ENCODE results near the gene HSPE1. TPM values are rescaled to one million over a fixed set of nuclear protein-coding genes. Genes with fewer than 3 reads are reported as not detected.
"Not testable (repeated sequence)": the region's sequence is repeated elsewhere in the genome, so short reads cannot be mapped to it uniquely, and the experiment has no call there.

Gene HSPE1
- total and polyA plus RNA-seq, 2 donors (not counting 3 experiments of a cell fraction or from before 2014, with no cell fraction given): 59.8 to 145 TPM

- peaks cover 0 to 1% of the 10 kb centered on the region in 2 experiments for H3K36me3 ChIP-seq (ENCODE audit: control insufficient read depth in 2 of 2, extremely low read depth in 1 of 2, insufficient read depth in 2 of 2, low read length in 2 of 2)
- H3K9me1 ChIP-seq (replicated peaks; ENCODE audit: control insufficient read depth, extremely low read depth, insufficient read depth, low read length): no peaks in the 10 kb centered on the region
- ChIA-PET POLR2A (no interaction called here), CTCF (no interaction called here)
- TF ChIP-seq CTCF (IDR thresholded peaks at IDR 0.05; ENCODE audit: extremely low read depth in 1 of 2, insufficient read depth in 1 of 2, low read depth in 1 of 2, low read length in 2 of 2) (no peak), JUN (IDR thresholded peaks at IDR 0.05; ENCODE audit: borderline replicate concordance, insufficient read depth, insufficient read length, low read depth) (no peak), FOS (IDR thresholded peaks at IDR 0.05; ENCODE audit: borderline replicate concordance, insufficient read depth, low read length) (no peak), GATA2 (IDR thresholded peaks at IDR 0.05; ENCODE audit: insufficient read depth, insufficient read length, low read depth, low read length) (no peak), MAX (IDR thresholded peaks at IDR 0.05; ENCODE audit: insufficient read depth, insufficient read length) (no peak), EZH2 (IDR thresholded peaks at IDR 0.05; ENCODE audit: borderline replicate concordance, low read depth, low read length, severe bottlenecking) (no peak), POLR2AphosphoS5 (IDR thresholded peaks at IDR 0.05; ENCODE audit: insufficient read depth, low read depth, low read length) (no peak), MYC (IDR thresholded peaks at IDR 0.05; ENCODE audit: low read depth, low read length) (no peak), POLR2A (IDR thresholded peaks at IDR 0.05; ENCODE audit: low read depth, low read length) (no peak)
- no peaks in the 10 kb centered on the region for H3K79me2 ChIP-seq (ENCODE audit: control insufficient read depth, insufficient read depth, low read length)
- H3K4me2 ChIP-seq (ENCODE audit: insufficient read depth, low read length): no peak overlapping the region
- no peak overlapping the region for H2AFZ ChIP-seq (ENCODE audit: low read depth, low read length)
- BruUV-seq (replicated peaks): no TSS peak
- H3K4me1 ChIP-seq (ENCODE audit: control insufficient read depth, extremely low read depth, insufficient read depth, low read length): no peaks in the 10 kb centered on the region
- no peak overlapping the region for H3K27ac ChIP-seq (ENCODE audit: insufficient read depth, low read depth, low read length)
- DNase-seq (ENCODE audit: low read depth, low spot score): no peak
- FAIRE-seq: no peak
- H4K20me1 ChIP-seq (replicated peaks; ENCODE audit: control insufficient read depth, extremely low read depth, insufficient read depth, low read length): no peaks in the 10 kb centered on the region
- peaks cover 2% of the 10 kb centered on the region for H3K9me3 ChIP-seq (replicated peaks; ENCODE audit: control insufficient read depth, insufficient read depth, low read length)
- intact Hi-C loops (cut with micrococcal nuclease): no loop called here
- H3K9ac ChIP-seq (replicated peaks; ENCODE audit: extremely low read depth, insufficient read depth, low read length): no peak overlapping the region
- no peak overlapping the region for H3K4me3 ChIP-seq (replicated peaks in 1 of 3; ENCODE audit: insufficient read depth in 1 of 3, low read depth in 1 of 3, low read length in 3 of 3)
- no peaks in the 10 kb centered on the region for H3K27me3 ChIP-seq (ENCODE audit: control insufficient read depth in 2 of 2, insufficient read depth in 2 of 2, low read length in 2 of 2)
- dilution Hi-C loops (cut with MboI; ENCODE audit: extremely low pct_ligation_motif_present, low sequenced_read_pairs): no loop called here
These were observed 19.8 kb upstream of the HSPE1 start for GRCh38 chr2:197480165-197481036.

- DNase-seq (ENCODE audit: low read depth, low spot score); H3K27me3 ChIP-seq (ENCODE audit: control insufficient read depth in 2 of 2, insufficient read depth in 2 of 2, low read length in 2 of 2); BruUV-seq (replicated peaks); intact Hi-C loops (cut with micrococcal nuclease); H3K4me1 ChIP-seq (ENCODE audit: control insufficient read depth, extremely low read depth, insufficient read depth, low read length); FAIRE-seq; H3K9me1 ChIP-seq (replicated peaks; ENCODE audit: control insufficient read depth, extremely low read depth, insufficient read depth, low read length); H2AFZ ChIP-seq (ENCODE audit: low read depth, low read length); H3K36me3 ChIP-seq (ENCODE audit: control insufficient read depth in 2 of 2, extremely low read depth in 1 of 2, insufficient read depth in 2 of 2, low read length in 2 of 2); H3K9ac ChIP-seq (replicated peaks; ENCODE audit: extremely low read depth, insufficient read depth, low read length); POLR2A ChIA-PET; CTCF ChIA-PET; H3K27ac ChIP-seq (ENCODE audit: insufficient read depth, low read depth, low read length); H3K9me3 ChIP-seq (replicated peaks; ENCODE audit: control insufficient read depth, insufficient read depth, low read length); dilution Hi-C loops (cut with MboI; ENCODE audit: extremely low pct_ligation_motif_present, low sequenced_read_pairs); H3K79me2 ChIP-seq (ENCODE audit: control insufficient read depth, insufficient read depth, low read length); H4K20me1 ChIP-seq (replicated peaks; ENCODE audit: control insufficient read depth, extremely low read depth, insufficient read depth, low read length); H3K4me3 ChIP-seq (replicated peaks in 1 of 3; ENCODE audit: insufficient read depth in 1 of 3, low read depth in 1 of 3, low read length in 3 of 3); H3K4me2 ChIP-seq (ENCODE audit: insufficient read depth, low read length): not testable (repeated sequence)
These were observed 15.9 kb upstream of the HSPE1 start for GRCh38 chr2:197484248-197484647.
